Measurements from ENCODE around the gene MAGI1.
A peak's percentile ranks its signal among the peaks of the same experiment; 100 is the strongest.

Gene MAGI1

GRCh38 chr3:65362688-65363087 lies 676.0 kb downstream of the MAGI1 start:
- DNase-seq (ENCODE audit: low read depth in 3 of 3) = no peak

DNA sequence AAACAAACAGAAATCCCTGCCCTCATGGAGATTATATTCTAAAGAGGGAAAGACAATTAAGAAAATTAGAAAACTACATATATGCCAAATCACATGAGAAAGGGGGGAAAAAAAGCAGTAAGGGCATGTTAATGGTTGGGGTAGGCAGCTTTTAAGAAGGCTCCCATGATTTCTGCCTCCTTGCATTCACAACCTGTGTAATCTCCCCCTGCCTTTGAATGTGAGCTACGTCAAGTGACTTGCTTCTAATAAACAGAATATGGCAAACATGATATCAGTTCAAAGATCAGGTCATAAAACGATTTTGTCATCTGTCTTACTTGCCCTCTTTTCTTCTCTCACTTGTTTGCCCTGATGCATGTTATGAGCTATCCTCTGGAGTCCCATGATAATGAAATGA lies 677.3 kb downstream of the MAGI1 start:
- no peak for DNase-seq (ENCODE audit: low read depth in 3 of 3)

DNA sequence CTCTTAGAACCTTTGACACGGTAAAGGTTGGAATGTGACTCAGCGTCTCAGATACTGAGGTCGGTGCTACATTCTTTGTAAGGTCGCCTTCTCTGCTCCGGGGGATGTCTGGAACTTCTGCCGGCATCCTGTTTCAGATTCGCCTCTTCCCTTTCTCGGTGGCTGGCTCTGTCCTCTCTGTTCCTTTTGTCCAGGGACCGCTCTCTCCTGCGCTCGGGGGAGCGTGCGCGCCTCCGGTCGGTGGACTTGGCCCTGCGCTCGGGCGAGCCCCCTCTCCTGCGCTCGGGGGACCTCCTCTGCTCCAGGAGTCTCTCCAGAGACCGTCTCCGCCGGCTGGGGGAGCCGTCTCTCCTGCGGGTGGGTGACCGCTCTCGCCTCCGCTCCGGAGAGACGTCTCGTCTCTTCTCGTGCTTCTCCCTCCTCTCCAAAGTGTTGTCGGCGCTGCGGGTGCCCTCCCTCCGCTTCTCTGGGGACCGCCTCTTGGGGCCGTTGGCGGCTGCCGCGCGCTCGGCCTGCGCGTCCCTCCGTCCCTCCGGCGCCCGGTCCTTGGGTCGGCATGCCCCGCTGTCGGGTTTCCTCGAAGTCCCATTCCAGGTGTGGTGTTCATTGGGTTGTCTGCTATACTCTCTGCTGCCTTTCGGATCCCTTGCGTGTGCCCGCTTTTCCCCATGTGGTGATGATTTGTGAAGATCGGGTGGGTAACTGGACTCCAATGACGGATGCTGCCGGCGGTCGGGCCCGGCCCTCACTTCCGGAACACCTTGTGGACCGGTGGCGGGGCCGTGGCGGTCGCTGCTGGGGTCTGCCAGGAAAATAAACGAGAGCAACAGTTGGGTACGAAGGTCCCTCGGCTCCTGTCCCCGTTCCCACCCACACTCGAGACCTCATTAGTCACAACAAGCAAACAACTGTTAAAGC lies 682.1 kb downstream of the MAGI1 start:
- DNase-seq (ENCODE audit: low read depth in 3 of 3) = no peak

- no peak for DNase-seq (ENCODE audit: low read depth in 3 of 3)
Observed at GRCh38 chr3:65354880-65355279, 683.8 kb downstream of the MAGI1 start.

- DNase-seq (ENCODE audit: low read depth in 3 of 3) = no peak
Observed at GRCh38 chr3:65352951-65353350, 685.8 kb downstream of the MAGI1 start.

DNA sequence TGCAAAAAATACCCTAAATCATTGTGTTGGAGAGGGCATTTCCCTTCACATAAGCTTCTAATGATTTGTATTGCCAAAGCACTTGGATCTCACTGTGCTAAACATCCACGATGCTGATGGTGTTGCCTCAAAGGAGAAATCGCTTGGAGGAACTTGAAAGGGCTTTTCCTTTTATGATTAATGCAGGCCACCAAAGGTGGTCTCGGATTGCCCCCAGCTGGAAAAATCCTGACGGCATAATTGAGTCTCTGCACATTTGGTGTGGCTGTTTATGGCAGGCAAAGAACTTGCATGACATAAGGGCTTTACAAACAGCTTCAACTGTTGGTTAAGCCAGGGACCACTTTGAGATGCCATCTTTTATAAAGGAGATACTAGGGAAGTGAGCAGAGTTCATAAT lies 687.0 kb downstream of the MAGI1 start:
- DNase-seq (ENCODE audit: low read depth in 3 of 3) = no peak

DNA sequence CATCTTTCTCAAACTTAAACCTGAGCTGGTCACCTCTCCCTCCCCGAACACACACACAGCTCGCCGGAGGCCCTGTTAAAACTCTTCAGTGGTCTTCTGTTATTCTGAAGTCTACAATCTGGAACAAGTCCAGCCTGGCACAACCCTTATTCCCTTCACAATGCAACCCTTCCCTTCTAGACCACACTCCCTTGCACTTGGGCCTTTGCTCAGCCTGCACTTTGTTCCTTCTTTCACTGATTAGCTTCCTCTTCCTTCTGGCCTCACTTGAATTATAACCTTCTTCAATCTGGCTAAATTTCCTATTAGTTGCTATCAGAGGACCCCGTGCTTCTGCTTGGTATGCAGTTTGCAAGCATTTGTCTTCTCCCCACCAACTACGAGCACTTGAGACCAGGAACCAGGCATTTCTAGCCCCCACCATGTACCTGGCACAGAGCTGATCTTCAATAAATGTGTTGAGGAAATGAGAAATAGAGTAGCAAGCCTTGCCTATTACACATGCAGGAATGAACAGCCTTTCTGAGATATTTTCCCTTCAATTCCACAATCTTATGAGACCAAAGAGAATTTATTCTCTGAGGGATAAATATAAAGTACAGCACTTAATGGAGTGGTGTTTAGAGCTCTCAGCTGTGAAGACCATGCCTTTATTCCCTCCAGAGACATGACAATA lies 687.8 kb downstream of the MAGI1 start:
- no peak for DNase-seq (ENCODE audit: low read depth in 3 of 3)

- DNase-seq (ENCODE audit: low read depth in 3 of 3) = no peak
Observed at GRCh38 chr3:65348398-65348995, 690.2 kb downstream of the MAGI1 start.

DNA sequence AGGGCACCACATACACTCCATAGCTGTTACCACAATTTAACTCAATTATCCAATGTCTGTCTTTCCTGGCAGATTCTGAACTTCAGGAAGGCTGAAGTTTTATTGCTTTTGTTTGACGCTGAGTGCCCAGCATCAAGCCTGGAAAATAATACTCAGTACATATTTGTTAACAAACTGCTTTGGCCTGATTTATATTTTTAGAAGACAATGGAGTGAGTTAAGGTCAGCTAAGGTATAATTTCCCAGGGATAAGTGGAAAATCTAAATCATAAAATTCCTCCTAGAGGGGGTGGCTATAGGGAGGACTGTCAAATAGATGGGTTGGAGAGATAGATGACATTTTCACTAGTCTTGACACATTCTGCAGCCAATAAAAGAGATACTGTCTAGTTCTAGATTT lies 691.6 kb downstream of the MAGI1 start:
- no peak for DNase-seq (ENCODE audit: low read depth in 3 of 3)

DNA sequence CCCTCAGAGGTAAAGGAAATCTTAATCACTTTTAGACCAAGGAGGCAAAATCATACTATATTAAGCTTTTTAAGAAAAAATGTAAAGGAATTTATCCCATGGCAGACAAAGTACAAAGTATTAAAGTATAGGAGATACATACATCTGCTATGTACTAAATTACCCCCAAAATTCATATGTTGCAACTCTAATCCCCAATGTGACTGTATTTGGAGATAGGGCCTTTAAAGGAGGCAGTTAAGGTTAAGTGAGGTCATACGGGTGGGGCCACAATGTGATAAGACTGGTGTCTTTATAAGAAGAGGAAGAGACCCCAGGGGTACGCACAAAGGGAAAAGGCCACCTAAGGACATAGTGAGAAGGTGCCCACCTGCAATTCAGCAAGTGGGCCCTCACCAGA lies 693.9 kb downstream of the MAGI1 start:
- DNase-seq (ENCODE audit: low read depth in 3 of 3) = no peak

- DNase-seq (ENCODE audit: low read depth in 3 of 3) = no peak
Observed at GRCh38 chr3:65344444-65344843, 694.3 kb downstream of the MAGI1 start.

GRCh38 chr3:65343736-65344135 lies 695.0 kb downstream of the MAGI1 start:
- DNase-seq (ENCODE audit: low read depth in 3 of 3) = no peak

- no peak for DNase-seq (ENCODE audit: low read depth in 3 of 3)
Observed at GRCh38 chr3:65343026-65343425, 695.7 kb downstream of the MAGI1 start.

- DNase-seq (ENCODE audit: low read depth in 3 of 3) = peak in 1 of 3 experiments; percentile 21
Observed at GRCh38 chr3:65342084-65342683, 696.5 kb downstream of the MAGI1 start.

GRCh38 chr3:65339192-65339740 lies 699.5 kb downstream of the MAGI1 start:
- DNase-seq (ENCODE audit: low read depth in 3 of 3) = no peak

GRCh38 chr3:65338571-65338970 lies 700.1 kb downstream of the MAGI1 start:
- no peak for DNase-seq (ENCODE audit: low read depth in 3 of 3)

DNA sequence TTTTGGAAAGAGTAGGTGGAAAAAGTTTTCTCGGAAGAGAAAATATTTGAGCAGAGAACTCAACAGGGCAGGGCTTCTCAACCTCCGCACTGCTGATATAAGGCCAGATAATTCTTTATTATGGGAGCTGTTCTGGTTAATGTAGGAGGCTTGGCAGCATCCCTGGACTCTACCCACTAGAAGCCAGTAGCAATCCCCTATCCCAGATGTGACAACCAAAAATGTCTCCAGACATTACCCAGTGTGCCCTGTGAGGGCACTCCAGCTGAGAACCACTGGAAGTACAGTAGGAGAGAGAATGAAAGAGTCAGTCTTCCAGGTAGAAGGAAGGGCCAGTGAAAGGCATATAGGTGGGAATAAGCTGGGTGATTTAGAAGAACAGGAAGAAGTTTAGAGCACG lies 703.1 kb downstream of the MAGI1 start:
- DNase-seq (ENCODE audit: low read depth in 3 of 3) = no peak

DNA sequence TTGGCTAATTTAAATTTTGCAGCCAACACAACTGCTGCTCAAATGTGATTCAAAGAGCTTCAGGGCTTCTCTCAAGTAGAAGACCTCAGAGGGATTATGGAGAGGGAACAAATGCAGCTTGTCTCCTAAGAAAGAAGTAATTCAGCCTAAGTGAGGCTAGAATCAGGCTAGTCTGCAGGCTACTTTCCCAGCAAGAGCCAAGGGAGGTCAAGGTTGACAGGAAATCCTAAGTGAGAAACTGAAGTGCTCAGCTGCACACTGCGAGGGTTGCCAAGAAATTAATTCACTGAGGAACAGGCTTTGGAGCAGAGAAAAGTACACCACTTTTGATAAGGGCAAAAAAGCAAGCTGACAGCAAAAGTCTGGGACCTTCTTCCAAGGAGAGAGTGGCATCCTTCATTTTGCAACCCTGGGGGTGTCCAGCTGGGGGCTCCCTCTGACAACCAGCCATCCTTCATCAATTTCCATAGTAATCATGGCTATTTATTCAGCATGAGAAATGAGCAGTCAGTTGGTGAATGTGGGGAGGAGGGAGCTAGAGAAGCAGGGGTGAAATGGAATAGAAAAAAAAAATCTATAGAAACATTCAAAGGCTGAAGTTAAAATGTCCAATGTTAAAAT lies 704.6 kb downstream of the MAGI1 start:
- no peak for DNase-seq (ENCODE audit: low read depth in 3 of 3)

GRCh38 chr3:65331730-65332129 lies 707.0 kb downstream of the MAGI1 start:
- DNase-seq (ENCODE audit: low read depth in 3 of 3) = no peak

GRCh38 chr3:65330072-65330471 lies 708.6 kb downstream of the MAGI1 start:
- no peak for DNase-seq (ENCODE audit: low read depth in 3 of 3)

DNA sequence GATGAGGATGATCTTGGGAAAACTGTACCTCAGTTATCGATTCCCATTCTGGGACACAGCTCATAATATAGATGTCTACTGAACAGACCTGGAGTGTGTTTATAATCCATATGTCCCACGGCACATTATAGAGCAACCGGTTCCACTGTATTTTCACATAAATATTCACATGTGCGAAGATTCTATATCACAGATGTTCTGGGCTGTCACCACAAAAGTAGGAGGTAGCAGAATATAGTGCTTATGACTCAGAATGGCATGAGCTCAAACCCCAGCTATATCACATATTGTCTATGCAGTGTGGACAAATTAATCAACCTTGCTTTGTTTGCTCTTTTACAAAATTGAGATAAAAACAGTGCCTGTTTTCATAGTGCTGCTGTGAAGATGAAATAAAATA lies 710.6 kb downstream of the MAGI1 start:
- DNase-seq (ENCODE audit: low read depth in 3 of 3) = no peak

GRCh38 chr3:65326574-65326973 lies 712.1 kb downstream of the MAGI1 start:
- no peak for DNase-seq (ENCODE audit: low read depth in 3 of 3)
